ENCODE results near the gene RFTN1. TPM values are rescaled to one million over a fixed set of nuclear protein-coding genes. Genes with fewer than 3 reads are reported as not detected.

RFTN1 gene
- total and polyA plus RNA-seq, 2 donors (not counting 3 experiments of a cell fraction or from before 2014, with no cell fraction given), result 40.3 to 43.3 TPM

GRCh38 chr3:16301507-16301906 lies 212.0 kb downstream of the RFTN1 start:
- no TSS peak for BruUV-seq (replicated peaks)
- no peak for DNase-seq (ENCODE audit: low read depth, low spot score)
- CTCF ChIA-PET, result interaction anchor here (1.6 to 2.0 kb wide), 2 partner anchors 11 to 215 kb away, joined by 5 to 12 read pairs; no protein-coding TSS in a partner anchor

GRCh38 chr3:16300881-16301359 lies 212.6 kb downstream of the RFTN1 start:
- intact Hi-C loops (cut with micrococcal nuclease) (no loop called here), dilution Hi-C loops (cut with MboI; ENCODE audit: extremely low pct_ligation_motif_present, low sequenced_read_pairs) (no loop called here)
- FAIRE-seq (no peak), DNase-seq (ENCODE audit: low read depth, low spot score) (no peak)
- TF ChIP-seq JUN (IDR thresholded peaks at IDR 0.05; ENCODE audit: borderline replicate concordance, insufficient read depth, insufficient read length, low read depth) (no peak), CTCF (IDR thresholded peaks at IDR 0.05; ENCODE audit: extremely low read depth in 1 of 2, insufficient read depth in 1 of 2, low read depth in 1 of 2, low read length in 2 of 2) (no peak), EZH2 (IDR thresholded peaks at IDR 0.05; ENCODE audit: borderline replicate concordance, low read depth, low read length, severe bottlenecking) (no peak), GATA2 (IDR thresholded peaks at IDR 0.05; ENCODE audit: insufficient read depth, insufficient read length, low read depth, low read length) (no peak), POLR2AphosphoS5 (IDR thresholded peaks at IDR 0.05; ENCODE audit: insufficient read depth, low read depth, low read length) (no peak), MAX (IDR thresholded peaks at IDR 0.05; ENCODE audit: insufficient read depth, insufficient read length) (no peak), MYC (IDR thresholded peaks at IDR 0.05; ENCODE audit: low read depth, low read length) (no peak)
- no TSS peak for BruUV-seq (replicated peaks)
- Histone ChIP-seq H3K9me3 (replicated peaks; ENCODE audit: control insufficient read depth, insufficient read depth, low read length) (no peaks in the 10 kb centered on the region), H3K4me2 (ENCODE audit: insufficient read depth, low read length) (no peak overlapping the region), H4K20me1 (replicated peaks; ENCODE audit: control insufficient read depth, extremely low read depth, insufficient read depth, low read length) (no peaks in the 10 kb centered on the region), H3K27ac (ENCODE audit: insufficient read depth, low read depth, low read length) (no peak overlapping the region), H3K4me3 (replicated peaks in 1 of 3; ENCODE audit: insufficient read depth in 1 of 3, low read depth in 1 of 3, low read length in 3 of 3) (no peak overlapping the region), H3K79me2 (ENCODE audit: control insufficient read depth, insufficient read depth, low read length) (no peaks in the 10 kb centered on the region), H3K9ac (replicated peaks; ENCODE audit: extremely low read depth, insufficient read depth, low read length) (no peak overlapping the region), H3K27me3 (ENCODE audit: control insufficient read depth in 2 of 2, insufficient read depth in 2 of 2, low read length in 2 of 2) (no peaks in the 10 kb centered on the region), H3K9me1 (replicated peaks; ENCODE audit: control insufficient read depth, extremely low read depth, insufficient read depth, low read length) (no peaks in the 10 kb centered on the region), H2AFZ (ENCODE audit: low read depth, low read length) (no peak overlapping the region), H3K36me3 (ENCODE audit: control insufficient read depth in 2 of 2, extremely low read depth in 1 of 2, insufficient read depth in 2 of 2, low read length in 2 of 2) (peaks cover 0 to 5% of the 10 kb centered on the region in 2 experiments), H3K4me1 (ENCODE audit: control insufficient read depth, extremely low read depth, insufficient read depth, low read length) (no peaks in the 10 kb centered on the region)
- POLR2A ChIA-PET, result no interaction called here
- CTCF ChIA-PET, result interaction anchor here (1.0 to 2.0 kb wide), 3 partner anchors 11 to 249 kb away, joined by 3 to 12 read pairs (median 5); no protein-coding TSS in a partner anchor

More at GRCh38 chr3:16301507-16301906, 212.0 kb downstream of the RFTN1 start:
- H3K4me2 ChIP-seq (ENCODE audit: insufficient read depth, low read length), result no peak overlapping the region
- no peaks in the 10 kb centered on the region for H4K20me1 ChIP-seq (replicated peaks; ENCODE audit: control insufficient read depth, extremely low read depth, insufficient read depth, low read length)
- H3K9ac ChIP-seq (replicated peaks; ENCODE audit: extremely low read depth, insufficient read depth, low read length), result no peak overlapping the region
- H3K27ac ChIP-seq (ENCODE audit: insufficient read depth, low read depth, low read length), result no peak overlapping the region
- no peak for FAIRE-seq
- H2AFZ ChIP-seq (ENCODE audit: low read depth, low read length), result no peak overlapping the region
- no peak for TF ChIP-seq FOS (IDR thresholded peaks at IDR 0.05; ENCODE audit: borderline replicate concordance, insufficient read depth, low read length)
- no peak for TF ChIP-seq POLR2A (IDR thresholded peaks at IDR 0.05; ENCODE audit: low read depth, low read length)
- TF ChIP-seq EZH2 (IDR thresholded peaks at IDR 0.05; ENCODE audit: borderline replicate concordance, low read depth, low read length, severe bottlenecking), result no peak
- peaks cover 0 to 3% of the 10 kb centered on the region in 2 experiments for H3K36me3 ChIP-seq (ENCODE audit: control insufficient read depth in 2 of 2, extremely low read depth in 1 of 2, insufficient read depth in 2 of 2, low read length in 2 of 2)
- H3K27me3 ChIP-seq (ENCODE audit: control insufficient read depth in 2 of 2, insufficient read depth in 2 of 2, low read length in 2 of 2), result no peaks in the 10 kb centered on the region
- no peaks in the 10 kb centered on the region for H3K9me1 ChIP-seq (replicated peaks; ENCODE audit: control insufficient read depth, extremely low read depth, insufficient read depth, low read length)
- H3K9me3 ChIP-seq (replicated peaks; ENCODE audit: control insufficient read depth, insufficient read depth, low read length), result no peaks in the 10 kb centered on the region
- no peaks in the 10 kb centered on the region for H3K4me1 ChIP-seq (ENCODE audit: control insufficient read depth, extremely low read depth, insufficient read depth, low read length)
- no peaks in the 10 kb centered on the region for H3K79me2 ChIP-seq (ENCODE audit: control insufficient read depth, insufficient read depth, low read length)
- H3K4me3 ChIP-seq (replicated peaks in 1 of 3; ENCODE audit: insufficient read depth in 1 of 3, low read depth in 1 of 3, low read length in 3 of 3), result no peak overlapping the region
- intact Hi-C loops (cut with micrococcal nuclease), result no loop called here
- dilution Hi-C loops (cut with MboI; ENCODE audit: extremely low pct_ligation_motif_present, low sequenced_read_pairs), result no loop called here
- POLR2A ChIA-PET, result no interaction called here
